Progenitor cell of endocrine pancreas (in vitro differentiated cells): ENCODE results near the gene RAD51B. TPM values are rescaled to one million over a fixed set of nuclear protein-coding genes. Genes with fewer than 3 reads are reported as not detected.
"Not testable (repeated sequence)": the region's sequence is repeated elsewhere in the genome, so short reads cannot be mapped to it uniquely, and the experiment has no call there.

Source experiments
- DNase-seq: peaks from one replicate; pipeline ENCODE4 v3.0.0; 2021; ENCODE audit warnings: low spot score; ENCODE audit not compliant: unreplicated experiment
- H3K27ac Mint-ChIP-seq: 2 replicates; pipeline ENCODE4 v1.8.0; 2021; ENCODE audit warnings: mild to moderate bottlenecking, moderate library complexity, mixed read lengths
- H3K27me3 Mint-ChIP-seq: 2 replicates; pipeline ENCODE4 v1.8.0; 2021; ENCODE audit warnings: mixed read lengths
- H3K36me3 Mint-ChIP-seq: 2 replicates; pipeline ENCODE4 v1.8.0; 2022; ENCODE audit warnings: mixed read lengths; ENCODE audit not compliant: insufficient read depth
- H3K4me1 Mint-ChIP-seq: 2 replicates; pipeline ENCODE4 v1.8.0; 2021; ENCODE audit warnings: low read depth, mixed read lengths
- H3K4me3 Mint-ChIP-seq: 2 replicates; pipeline ENCODE4 v1.8.0; 2021; ENCODE audit warnings: low read depth, mild to moderate bottlenecking, moderate library complexity, mixed read lengths
- H3K9me3 Mint-ChIP-seq: 2 replicates; pipeline ENCODE4 v1.8.0; 2021; ENCODE audit warnings: low read depth, mixed read lengths
- CTCF ChIP-seq: fragments of 200-600 bp; sonication (generic); IDR thresholded peaks from one replicate; pipeline ENCODE4 v1.5.0; 2021; ENCODE audit warnings: antibody characterized with exemption, mild to moderate bottlenecking; ENCODE audit not compliant: unreplicated experiment
- total RNA-seq: library from RNA; stranded (reverse); gene quantifications from 2 replicates; pipeline ENCODE4 v1.2.1, GENCODE V29; 2021

The RAD51B gene
- total RNA-seq, 1 donor from 2014 or later = 24.7 TPM

- Mint-ChIP-seq H3K9me3 (no peaks in the 10 kb centered on the region), H3K36me3 (no peaks in the 10 kb centered on the region), H3K27me3 (no peaks in the 10 kb centered on the region), H3K4me3 (no peak overlapping the region), H3K4me1 (peaks cover 21% of the 10 kb centered on the region), H3K27ac (no peak overlapping the region)
- no peak for DNase-seq
- no peak for TF ChIP-seq CTCF
Measured at GRCh38 chr14:68660495-68660894, 840.9 kb downstream of the RAD51B start.

- no peak overlapping the region for H3K27ac Mint-ChIP-seq
- no peak overlapping the region for H3K4me3 Mint-ChIP-seq
- no peak for TF ChIP-seq CTCF
Measured at GRCh38 chr14:68661226-68662225, 841.9 kb downstream of the RAD51B start.

GRCh38 chr14:68662392-68662791 lies 842.8 kb downstream of the RAD51B start:
- TF ChIP-seq CTCF = no peak
- no peak overlapping the region for H3K27ac Mint-ChIP-seq
- H3K4me3 Mint-ChIP-seq = no peak overlapping the region
- no peaks in the 10 kb centered on the region for H3K9me3 Mint-ChIP-seq
- peaks cover 23% of the 10 kb centered on the region for H3K4me1 Mint-ChIP-seq
- H3K36me3 Mint-ChIP-seq = no peaks in the 10 kb centered on the region
- H3K27me3 Mint-ChIP-seq = no peaks in the 10 kb centered on the region
- DNase-seq = no peak

More at GRCh38 chr14:68661226-68662225, 841.9 kb downstream of the RAD51B start:
- no peaks in the 10 kb centered on the region for H3K9me3 Mint-ChIP-seq
- H3K36me3 Mint-ChIP-seq = no peaks in the 10 kb centered on the region
- peaks cover 19% of the 10 kb centered on the region for H3K4me1 Mint-ChIP-seq
- no peak for DNase-seq
- H3K27me3 Mint-ChIP-seq = no peaks in the 10 kb centered on the region

GRCh38 chr14:68662826-68663225 lies 843.2 kb downstream of the RAD51B start:
- not testable (repeated sequence) for DNase-seq, H3K27me3 Mint-ChIP-seq, H3K27ac Mint-ChIP-seq, H3K36me3 Mint-ChIP-seq, H3K9me3 Mint-ChIP-seq, H3K4me3 Mint-ChIP-seq
- peaks cover 27% of the 10 kb centered on the region for H3K4me1 Mint-ChIP-seq

GRCh38 chr14:68663385-68664076 lies 844.0 kb downstream of the RAD51B start:
- Mint-ChIP-seq H3K36me3 (no peaks in the 10 kb centered on the region), H3K27ac (no peak overlapping the region), H3K27me3 (no peaks in the 10 kb centered on the region), H3K9me3 (no peaks in the 10 kb centered on the region), H3K4me3 (no peak overlapping the region), H3K4me1 (peaks cover 25% of the 10 kb centered on the region)
- DNase-seq = peak; percentile 1
- TF ChIP-seq CTCF = no peak
